HCT116 (cell line): ENCODE measurements around the gene KSR1.

Experiments used
- CTCF ChIP-seq, 3 experiments: fragments of 200-600 bp in 1 of 3; sonication (generic) in 1 of 3; IDR thresholded peaks in 2 of 3; conservative IDR thresholded peaks in 1 of 3; 2 replicates each; pipeline ENCODE4 v1.5.1; 2012 to 2017; ENCODE audit warnings: low read depth in 2 of 3, low read length in 2 of 3, antibody characterized with exemption in 1 of 3, borderline replicate concordance in 1 of 3, control low read depth in 1 of 3, mild to moderate bottlenecking in 1 of 3, mixed read lengths in 1 of 3, mixed run types in 1 of 3, moderate library complexity in 1 of 3; ENCODE audit not compliant: insufficient read depth in 1 of 3
- JUND ChIP-seq: IDR thresholded peaks from 2 replicates; pipeline ENCODE4 v1.6.1; 2012
- TF ChIP-seq, protein P1 (sequence below): IDR thresholded peaks from 2 replicates; pipeline ENCODE4 v1.6.1; 2012

DNA sequence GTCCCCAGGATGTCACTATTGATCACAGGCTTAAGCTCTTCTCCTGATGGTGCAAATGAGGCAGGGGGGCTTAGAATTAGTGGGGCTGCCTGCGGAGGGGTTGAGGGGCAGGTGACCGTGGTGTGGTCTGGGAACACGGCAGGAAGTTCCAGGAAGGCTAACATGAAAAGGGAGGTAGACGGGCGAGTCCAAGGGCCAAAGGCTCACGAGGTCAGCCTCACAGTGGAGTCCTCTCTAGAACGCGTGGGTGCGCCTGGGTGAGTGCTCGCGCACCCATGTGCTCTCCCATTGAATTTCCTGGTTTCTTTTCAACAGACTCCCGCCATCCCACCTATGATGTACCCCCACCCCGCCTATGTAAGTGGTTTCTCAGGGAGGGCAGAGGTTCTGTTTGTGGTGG, 190.0 kb downstream of the KSR1 start:
- no peak for TF ChIP-seq JUND
- TF ChIP-seq, protein P1, sequence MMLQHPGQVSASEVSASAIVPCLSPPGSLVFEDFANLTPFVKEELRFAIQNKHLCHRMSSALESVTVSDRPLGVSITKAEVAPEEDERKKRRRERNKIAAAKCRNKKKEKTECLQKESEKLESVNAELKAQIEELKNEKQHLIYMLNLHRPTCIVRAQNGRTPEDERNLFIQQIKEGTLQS: no peak
- TF ChIP-seq CTCF (IDR thresholded peaks at IDR 0.05 in 2 of 3, conservative IDR thresholded peaks at IDR 0.05 in 1 of 3; ENCODE audit: borderline replicate concordance in 1 of 3, insufficient read depth in 1 of 3, low read depth in 2 of 3, low read length in 2 of 3): no peak
